Uterus (tissue), 4 donors: Measurements from ENCODE around the gene ZNF484. TPM values are rescaled to one million over a fixed set of nuclear protein-coding genes. Genes with fewer than 3 reads are reported as not detected.
"Not testable (repeated sequence)": the region's sequence is repeated elsewhere in the genome, so short reads cannot be mapped to it uniquely, and the experiment has no call there.

Experiments used
- DNase-seq, 2 donors: peaks; one replicate each; pipeline ENCODE4 v3.0.0-alpha.2; 2019 to 2020
- H3K27ac ChIP-seq, 2 donors: fragments of 200-600 bp; sonication (generic); 1 replicate in 1 of 2; 2 replicates in 1 of 2; pipeline ENCODE4 v1.5.1; 2016 to 2018
- H3K27me3 ChIP-seq, 2 donors: fragments of 200-600 bp; sonication (generic); one replicate each; pipeline ENCODE4 v1.5.1; 2018 to 2019; ENCODE audit warnings: control low read depth in 1 of 2
- H3K36me3 ChIP-seq, 2 donors: fragments of 200-600 bp; sonication (generic); one replicate each; pipeline ENCODE4 v1.5.1; 2019; ENCODE audit warnings: control low read depth in 1 of 2
- H3K4me1 ChIP-seq, 2 donors: fragments of 200-600 bp; sonication (generic); one replicate each; pipeline ENCODE4 v1.5.1; 2018 to 2019; ENCODE audit warnings: control low read depth in 1 of 2
- H3K4me3 ChIP-seq, 2 donors: fragments of 200-600 bp; sonication (generic); 1 replicate in 1 of 2; 2 replicates in 1 of 2; pipeline ENCODE4 v1.5.1; 2018 to 2019; ENCODE audit warnings: mild to moderate bottlenecking in 1 of 2
- H3K9me3 ChIP-seq, 2 donors: fragments of 200-600 bp; sonication (generic); one replicate each; pipeline ENCODE4 v1.5.1; 2019; ENCODE audit warnings: control low read depth in 1 of 2
- CTCF ChIP-seq, 4 experiments: fragments of 200-600 bp in 2 of 4; fragments of 450-650 bp in 2 of 4; sonication (generic) in 2 of 4; IDR thresholded peaks; one replicate each; pipeline ENCODE4 v1.5.1; 2016 to 2019; ENCODE audit warnings: antibody characterized with exemption in 4 of 4, mild to moderate bottlenecking in 2 of 4, moderate library complexity in 1 of 4
- POLR2A ChIP-seq, 2 donors: fragments of 450-650 bp; IDR thresholded peaks; one replicate each; pipeline ENCODE4 v1.6.1; 2016; ENCODE audit warnings: antibody characterized with exemption in 2 of 2, mild to moderate bottlenecking in 1 of 2, moderate library complexity in 1 of 2
- intact Hi-C: fragments of 100-400 bp; cut with DNase I; formaldehyde crosslinking; loops from one replicate; pipeline ENCODE4 v1.15.1; 2023; ENCODE audit warnings: low total_unique reads
- total RNA-seq, 4 donors: library from RNA; depleted of rRNA in 3 of 4; stranded (reverse); fragments of >200 nt in 3 of 4; gene quantifications; one replicate each; pipeline versions ENCODE4 v1.1.0 to v1.2.4, GENCODE V29; 2014 to 2023
- donor health status: DM: yes; HTN: yes; CAD: no.

Gene ZNF484
- total RNA-seq, 4 donors from 2014 or later: 12.6 to 41.8 (median 17.4) TPM

GRCh38 chr9:92897323-92897722 is 19.5 kb upstream of the ZNF484 start:
- DNase-seq: no peak

GRCh38 chr9:92895812-92896436 is 18.1 kb upstream of the ZNF484 start:
- Histone ChIP-seq H3K9me3 (no peaks in the 10 kb centered on the region), H3K27ac (no peak overlapping the region), H3K4me1 (no peaks in the 10 kb centered on the region), H3K27me3 (no peaks in the 10 kb centered on the region), H3K36me3 (no peaks in the 10 kb centered on the region), H3K4me3 (no peak overlapping the region)
- TF ChIP-seq POLR2A (IDR thresholded peaks at IDR 0.05) (no peak), CTCF (IDR thresholded peaks at IDR 0.05) (no peak)
- no peak for DNase-seq
- intact Hi-C loops: no loop called here

More at GRCh38 chr9:92897323-92897722, 19.5 kb upstream of the ZNF484 start:
- no peaks in the 10 kb centered on the region for H3K9me3 ChIP-seq
- no peaks in the 10 kb centered on the region for H3K4me1 ChIP-seq
- no peaks in the 10 kb centered on the region for H3K36me3 ChIP-seq
- no peaks in the 10 kb centered on the region for H3K27me3 ChIP-seq
- H3K27ac ChIP-seq: no peak overlapping the region
- intact Hi-C loops: no loop called here
- TF ChIP-seq CTCF (IDR thresholded peaks at IDR 0.05) (no peak), POLR2A (IDR thresholded peaks at IDR 0.05) (no peak)
- no peak overlapping the region for H3K4me3 ChIP-seq

- no peaks in the 10 kb centered on the region for H3K4me1 ChIP-seq
- H3K4me3 ChIP-seq: no peak overlapping the region
- intact Hi-C loops: no loop called here
- H3K9me3 ChIP-seq: no peaks in the 10 kb centered on the region
- H3K27ac ChIP-seq: no peak overlapping the region
- DNase-seq: no peak
- H3K27me3 ChIP-seq: no peaks in the 10 kb centered on the region
- no peaks in the 10 kb centered on the region for H3K36me3 ChIP-seq
- TF ChIP-seq POLR2A (IDR thresholded peaks at IDR 0.05) (no peak), CTCF (IDR thresholded peaks at IDR 0.05) (no peak)
Observed at GRCh38 chr9:92894711-92895362, 17.0 kb upstream of the ZNF484 start.

- DNase-seq, H3K4me3 ChIP-seq, H3K9me3 ChIP-seq, H3K27ac ChIP-seq, H3K27me3 ChIP-seq, H3K4me1 ChIP-seq, H3K36me3 ChIP-seq, intact Hi-C loops: not testable (repeated sequence)
Observed at GRCh38 chr9:92893916-92894610, 16.2 kb upstream of the ZNF484 start.

- not testable (repeated sequence) for H3K27ac ChIP-seq, H3K9me3 ChIP-seq, H3K4me3 ChIP-seq
Observed at GRCh38 chr9:92892276-92892675, 14.4 kb upstream of the ZNF484 start.

GRCh38 chr9:92890761-92891160 is 12.9 kb upstream of the ZNF484 start:
- TF ChIP-seq POLR2A (IDR thresholded peaks at IDR 0.05) (no peak), CTCF (IDR thresholded peaks at IDR 0.05) (no peak)
- H3K4me3 ChIP-seq: no peak overlapping the region
- no peaks in the 10 kb centered on the region for H3K9me3 ChIP-seq
- no peak overlapping the region for H3K27ac ChIP-seq
- intact Hi-C loops: no loop called here
- H3K27me3 ChIP-seq: no peaks in the 10 kb centered on the region
- no peak for DNase-seq
- no peaks in the 10 kb centered on the region for H3K36me3 ChIP-seq
- no peaks in the 10 kb centered on the region for H3K4me1 ChIP-seq

More at GRCh38 chr9:92892276-92892675, 14.4 kb upstream of the ZNF484 start:
- H3K36me3 ChIP-seq, DNase-seq, H3K27me3 ChIP-seq, H3K4me1 ChIP-seq, intact Hi-C loops: not testable (repeated sequence)
